Osteoblast (primary cell): ENCODE results near the gene PLPP2. TPM values are rescaled to one million over a fixed set of nuclear protein-coding genes. Genes with fewer than 3 reads are reported as not detected.

ENCODE experiments used
- DNase-seq: peaks from one replicate; pipeline ENCODE4 v3.0.0; 2011; ENCODE audit warnings: low spot score, mixed read lengths; ENCODE audit not compliant: insufficient read length; ENCODE audit errors: missing footprints
- H2AFZ ChIP-seq: 2 replicates; pipeline ENCODE4 v1.6.0; 2011; ENCODE audit warnings: mild to moderate bottlenecking, low read length
- H3K27ac ChIP-seq: 2 replicates; pipeline ENCODE4 v1.5.1; 2011; ENCODE audit warnings: mild to moderate bottlenecking, low read depth, low read length, moderate library complexity
- H3K27me3 ChIP-seq: 2 replicates; pipeline ENCODE4 v1.6.0; 2012; ENCODE audit warnings: mild to moderate bottlenecking, control low read depth, inconsistent platforms, low read length, moderate library complexity; ENCODE audit not compliant: insufficient read depth
- H3K36me3 ChIP-seq: 2 replicates; pipeline ENCODE4 v1.5.1; 2011; ENCODE audit warnings: mild to moderate bottlenecking, low read length, control low read depth, moderate library complexity; ENCODE audit not compliant: insufficient read depth
- H3K4me1 ChIP-seq: 2 replicates; pipeline ENCODE4 v1.5.1; 2011; ENCODE audit warnings: mild to moderate bottlenecking, low read length, control low read depth, moderate library complexity; ENCODE audit not compliant: insufficient read depth
- H3K4me2 ChIP-seq: 2 replicates; pipeline ENCODE4 v1.6.0; 2011; ENCODE audit warnings: mild to moderate bottlenecking, low read length; ENCODE audit not compliant: insufficient read depth
- H3K4me3 ChIP-seq: fragments of 200-600 bp; sonication (generic); 3 replicates; pipeline ENCODE4 v1.5.1; 2012; ENCODE audit warnings: mild to moderate bottlenecking, low read length, inconsistent platforms; ENCODE audit not compliant: insufficient read depth
- H3K79me2 ChIP-seq: 2 replicates; pipeline ENCODE4 v1.6.0; 2012; ENCODE audit warnings: mild to moderate bottlenecking, low read length, control low read depth, inconsistent platforms; ENCODE audit not compliant: insufficient read depth
- H3K9me3 ChIP-seq: 2 replicates; pipeline ENCODE4 v1.5.1; 2011; ENCODE audit warnings: low read depth, low read length, control low read depth
- H4K20me1 ChIP-seq: 2 replicates; pipeline ENCODE4 v1.6.0; 2012; ENCODE audit warnings: mild to moderate bottlenecking, low read length, control low read depth; ENCODE audit not compliant: insufficient read depth
- CTCF ChIP-seq: IDR thresholded peaks from 2 replicates; pipeline ENCODE4 v1.5.1; 2011; ENCODE audit warnings: mild to moderate bottlenecking, low read depth, low read length, moderate library complexity; ENCODE audit errors: extremely low read depth
- total RNA-seq: library from RNA; depleted of rRNA; stranded (reverse); fragments of >200 nt; gene quantifications from 2 replicates; pipeline ENCODE4 v1.2.3, GENCODE V29; 2012

The PLPP2 gene
- total RNA-seq, 1 donor = 1.1 TPM

GRCh38 chr19:307793-308420, 16.7 kb upstream of the PLPP2 start:
- peaks cover 29% of the 10 kb centered on the region for H3K79me2 ChIP-seq
- H4K20me1 ChIP-seq = peaks cover 28% of the 10 kb centered on the region
- no peak for TF ChIP-seq CTCF

GRCh38 chr19:307111-307531, 15.9 kb upstream of the PLPP2 start:
- Histone ChIP-seq H3K4me3 (no peak overlapping the region), H3K4me1 (no peaks in the 10 kb centered on the region), H3K79me2 (peaks cover 29% of the 10 kb centered on the region), H3K27me3 (no peaks in the 10 kb centered on the region), H3K4me2 (no peak overlapping the region), H3K9me3 (no peaks in the 10 kb centered on the region), H4K20me1 (peaks cover 28% of the 10 kb centered on the region), H3K36me3 (peaks cover 20% of the 10 kb centered on the region), H3K27ac (no peak overlapping the region), H2AFZ (no peak overlapping the region)
- TF ChIP-seq CTCF = no peak
- DNase-seq = peak; percentile 68

More at GRCh38 chr19:307793-308420, 16.7 kb upstream of the PLPP2 start:
- no peaks in the 10 kb centered on the region for H3K4me1 ChIP-seq
- H3K27me3 ChIP-seq = no peaks in the 10 kb centered on the region
- no peak overlapping the region for H3K4me2 ChIP-seq
- no peak overlapping the region for H3K27ac ChIP-seq
- no peak overlapping the region for H3K4me3 ChIP-seq
- DNase-seq = peak; percentile 84
- no peaks in the 10 kb centered on the region for H3K9me3 ChIP-seq
- peaks cover 20% of the 10 kb centered on the region for H3K36me3 ChIP-seq
- no peak overlapping the region for H2AFZ ChIP-seq

GRCh38 chr19:306151-306900, 15.1 kb upstream of the PLPP2 start:
- no peaks in the 10 kb centered on the region for H3K9me3 ChIP-seq
- H4K20me1 ChIP-seq = peaks cover 31% of the 10 kb centered on the region
- H3K79me2 ChIP-seq = peaks cover 28% of the 10 kb centered on the region
- no peak overlapping the region for H3K4me2 ChIP-seq
- DNase-seq = peak; percentile 65
- no peaks in the 10 kb centered on the region for H3K27me3 ChIP-seq
- H3K36me3 ChIP-seq = peaks cover 17% of the 10 kb centered on the region
- no peak overlapping the region for H2AFZ ChIP-seq
- no peak for TF ChIP-seq CTCF
- no peak overlapping the region for H3K27ac ChIP-seq
- H3K4me3 ChIP-seq = no peak overlapping the region
- H3K4me1 ChIP-seq = no peaks in the 10 kb centered on the region
